OCI-LY3 (cell line): ENCODE results near the gene FAM241B.

Experiments used
- H2AFZ ChIP-seq: fragments of 200-600, 300-600 bp; shearing (Covaris generic); 2 replicates; pipeline ENCODE4 v1.6.0; 2014; ENCODE audit warnings: antibody characterized with exemption, low read depth, low read length
- H3K27ac ChIP-seq: fragments of 200-600, 300-600 bp; sonication (generic); 2 replicates; pipeline ENCODE4 v1.5.1; 2014; ENCODE audit warnings: mild to moderate bottlenecking, low read length, moderate library complexity, mixed read lengths
- H3K27me3 ChIP-seq: fragments of 200-600, 300-600 bp; sonication (generic); 2 replicates; pipeline ENCODE4 v1.6.1; 2014; ENCODE audit warnings: low read depth, low read length, mixed read lengths
- H3K36me3 ChIP-seq: fragments of 200-600, 300-600 bp; sonication (generic); replicated peaks from 2 replicates; pipeline ENCODE3; 2014; ENCODE audit warnings: low read depth, low read length, mixed read lengths
- H3K4me1 ChIP-seq: fragments of 300-600, 200-600 bp; sonication (generic); 2 replicates; pipeline ENCODE4 v1.6.1; 2014; ENCODE audit warnings: low read length, mixed read lengths
- H3K4me2 ChIP-seq: fragments of 200-600, 300-600 bp; sonication (generic); 2 replicates; pipeline ENCODE4 v1.6.1; 2014; ENCODE audit warnings: low read length, mixed read lengths
- H3K4me3 ChIP-seq: fragments of 300-600, 200-600 bp; sonication (generic); 2 replicates; pipeline ENCODE4 v1.5.1; 2014; ENCODE audit warnings: antibody characterized with exemption, mild to moderate bottlenecking, low read length, moderate library complexity
- H3K79me2 ChIP-seq: fragments of 300-600, 200-600 bp; shearing (Covaris generic); 2 replicates; pipeline ENCODE4 v1.6.1; 2014; ENCODE audit warnings: mild to moderate bottlenecking, low read length, mixed read lengths
- H3K9ac ChIP-seq: fragments of 300-600, 200-600 bp; shearing (Covaris generic); 2 replicates; pipeline ENCODE4 v1.6.0; 2014; ENCODE audit warnings: mild to moderate bottlenecking, low read length, moderate library complexity
- H3K9me3 ChIP-seq: fragments of 200-600, 300-600 bp; shearing (Covaris generic); 2 replicates; pipeline ENCODE4 v1.6.1; 2014; ENCODE audit warnings: low read length, mixed read lengths; ENCODE audit not compliant: insufficient read depth
- H4K20me1 ChIP-seq: fragments of 200-600, 300-600 bp; sonication (generic); 2 replicates; pipeline ENCODE4 v1.6.1; 2016; ENCODE audit warnings: low read length, mixed read lengths; ENCODE audit not compliant: insufficient read depth
- EZH2phosphoT487 ChIP-seq: fragments of 200-600 bp; shearing (Covaris generic); IDR thresholded peaks from 2 replicates; pipeline ENCODE4 v1.6.1; 2018; ENCODE audit warnings: antibody characterized with exemption, mixed run types, low read depth
- TF ChIP-seq, protein P1 (sequence below): fragments of 200-600, 300-600 bp; sonication (generic); IDR thresholded peaks from 2 replicates; pipeline ENCODE4 v1.5.1; 2014; ENCODE audit warnings: antibody characterized with exemption, low read length, low read depth

Gene FAM241B

DNA sequence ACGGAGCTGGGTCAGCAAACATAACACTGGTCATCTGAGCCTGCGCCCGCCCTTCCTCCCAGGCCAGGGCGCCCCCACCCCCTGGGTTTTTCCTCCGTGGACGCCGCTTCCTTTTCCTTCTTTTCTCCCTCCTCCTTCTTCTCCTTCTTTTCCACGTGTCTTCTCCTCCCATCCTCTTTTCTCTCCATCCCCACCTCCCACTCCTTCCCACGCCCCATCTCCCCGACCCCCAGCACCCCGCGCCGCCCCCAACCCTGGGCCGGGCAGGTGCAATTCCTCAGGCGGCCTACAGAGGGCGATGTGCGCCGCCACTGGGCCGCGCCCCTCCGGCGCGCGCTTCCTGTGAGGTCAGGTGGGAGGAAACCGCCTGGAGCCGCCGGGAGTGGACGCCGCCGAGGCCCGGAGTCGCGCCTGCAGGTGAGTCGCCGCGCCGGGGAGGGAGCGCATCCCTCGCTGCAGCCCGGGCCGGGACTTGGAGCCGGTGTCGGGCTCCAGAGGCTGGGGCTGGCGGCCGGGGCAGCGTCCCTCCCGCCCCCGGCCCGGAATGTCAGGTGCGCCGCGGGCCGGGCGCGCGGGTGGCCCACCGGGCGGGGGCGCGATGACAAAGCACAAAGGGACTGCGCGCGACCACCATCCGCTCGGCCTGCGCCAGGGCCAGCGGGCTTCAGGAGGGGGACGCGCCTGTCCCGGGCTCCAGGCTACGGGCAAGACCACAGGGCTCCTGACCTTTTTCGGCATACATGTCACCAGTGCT is at the start of gene FAM241B:
TSS of gene FAM241B (plus strand) at position 351 of the 754 bp plus-strand sequence. CDS start 1,497 bp downstream, outside the sequence.
- Histone ChIP-seq H2AFZ (no peak within 1 kb of the TSS), H3K79me2 (no peaks in the 10 kb centered on the region)

DNA sequence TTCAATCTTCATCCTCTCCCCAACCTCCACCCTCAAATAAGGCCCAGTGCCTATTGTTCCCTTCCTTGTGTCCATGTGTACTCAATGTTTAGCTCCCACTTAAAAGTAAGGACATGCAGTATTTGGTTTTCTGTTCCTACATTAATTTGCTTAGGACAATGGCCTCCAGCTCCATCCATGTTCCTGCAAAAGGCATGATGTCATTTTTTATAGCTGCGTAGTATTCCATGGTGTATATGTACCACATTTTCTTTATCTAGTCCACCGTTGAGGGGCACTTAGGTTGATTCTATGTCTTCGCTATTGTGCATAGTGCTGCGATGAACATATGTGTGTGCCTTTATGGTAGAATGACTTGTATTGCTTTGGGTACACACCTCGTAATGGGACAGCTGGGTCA is 49.6 kb upstream of the FAM241B start:
- Histone ChIP-seq H3K4me3 (no peak overlapping the region), H2AFZ (no peak overlapping the region), H3K79me2 (no peaks in the 10 kb centered on the region), H3K4me1 (peaks cover 9% of the 10 kb centered on the region), H3K4me2 (no peak overlapping the region), H3K9me3 (no peaks in the 10 kb centered on the region), H3K9ac (no peak overlapping the region), H3K36me3 (no peaks in the 10 kb centered on the region), H3K27me3 (no peaks in the 10 kb centered on the region), H4K20me1 (no peaks in the 10 kb centered on the region), H3K27ac (no peak overlapping the region)
- TF ChIP-seq EZH2phosphoT487, result no peak
- TF ChIP-seq, protein P1, sequence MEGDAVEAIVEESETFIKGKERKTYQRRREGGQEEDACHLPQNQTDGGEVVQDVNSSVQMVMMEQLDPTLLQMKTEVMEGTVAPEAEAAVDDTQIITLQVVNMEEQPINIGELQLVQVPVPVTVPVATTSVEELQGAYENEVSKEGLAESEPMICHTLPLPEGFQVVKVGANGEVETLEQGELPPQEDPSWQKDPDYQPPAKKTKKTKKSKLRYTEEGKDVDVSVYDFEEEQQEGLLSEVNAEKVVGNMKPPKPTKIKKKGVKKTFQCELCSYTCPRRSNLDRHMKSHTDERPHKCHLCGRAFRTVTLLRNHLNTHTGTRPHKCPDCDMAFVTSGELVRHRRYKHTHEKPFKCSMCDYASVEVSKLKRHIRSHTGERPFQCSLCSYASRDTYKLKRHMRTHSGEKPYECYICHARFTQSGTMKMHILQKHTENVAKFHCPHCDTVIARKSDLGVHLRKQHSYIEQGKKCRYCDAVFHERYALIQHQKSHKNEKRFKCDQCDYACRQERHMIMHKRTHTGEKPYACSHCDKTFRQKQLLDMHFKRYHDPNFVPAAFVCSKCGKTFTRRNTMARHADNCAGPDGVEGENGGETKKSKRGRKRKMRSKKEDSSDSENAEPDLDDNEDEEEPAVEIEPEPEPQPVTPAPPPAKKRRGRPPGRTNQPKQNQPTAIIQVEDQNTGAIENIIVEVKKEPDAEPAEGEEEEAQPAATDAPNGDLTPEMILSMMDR, result no peak

More for the DNA sequence above, at the start of gene FAM241B:
- no peak within 1 kb of the TSS for H3K4me2 ChIP-seq
- H3K9me3 ChIP-seq, result no peaks in the 10 kb centered on the region
- no peak within 1 kb of the TSS for H3K4me3 ChIP-seq
- no peaks in the 10 kb centered on the region for H3K4me1 ChIP-seq
- TF ChIP-seq, protein P1, result peak; percentile 38
- no peak for TF ChIP-seq EZH2phosphoT487
- H4K20me1 ChIP-seq, result no peaks in the 10 kb centered on the region
- H3K27me3 ChIP-seq, result no peaks in the 10 kb centered on the region
- no peak within 1 kb of the TSS for H3K27ac ChIP-seq
- H3K36me3 ChIP-seq, result no peaks in the 10 kb centered on the region
- H3K9ac ChIP-seq, result no peak within 1 kb of the TSS

DNA sequence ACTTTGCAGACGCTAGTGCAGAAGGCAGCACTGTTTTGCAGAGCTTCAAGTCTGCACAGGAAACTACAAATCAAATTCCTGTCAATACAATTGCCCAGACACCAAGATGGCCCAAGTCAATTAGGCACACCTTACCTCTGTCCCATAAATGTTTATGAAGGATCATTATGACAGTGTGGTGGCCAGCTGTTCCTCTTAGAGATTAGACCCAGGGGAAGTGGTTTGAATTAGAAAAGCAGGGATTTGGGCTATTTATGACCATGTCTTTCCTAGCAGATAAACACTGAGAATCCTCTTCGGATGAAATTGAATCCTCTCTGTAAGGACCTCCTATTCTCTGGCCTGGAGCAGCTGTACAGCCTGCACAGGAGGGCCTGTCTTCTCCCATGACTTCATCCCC is 46.9 kb upstream of the FAM241B start:
- H3K4me1 ChIP-seq, result peaks cover 9% of the 10 kb centered on the region
- TF ChIP-seq EZH2phosphoT487, result no peak
- TF ChIP-seq, protein P1, result no peak
- H3K36me3 ChIP-seq, result no peaks in the 10 kb centered on the region
- H3K4me3 ChIP-seq, result no peak overlapping the region
- H3K27me3 ChIP-seq, result no peaks in the 10 kb centered on the region
- H2AFZ ChIP-seq, result no peak overlapping the region
- no peaks in the 10 kb centered on the region for H4K20me1 ChIP-seq
- H3K9ac ChIP-seq, result no peak overlapping the region
- H3K27ac ChIP-seq, result no peak overlapping the region
- H3K4me2 ChIP-seq, result no peak overlapping the region
- no peaks in the 10 kb centered on the region for H3K79me2 ChIP-seq
- H3K9me3 ChIP-seq, result no peaks in the 10 kb centered on the region

- Histone ChIP-seq H4K20me1 (no peaks in the 10 kb centered on the region), H3K9me3 (no peaks in the 10 kb centered on the region), H3K4me3 (no peak overlapping the region), H3K27me3 (no peaks in the 10 kb centered on the region), H3K4me1 (peaks cover 9% of the 10 kb centered on the region), H2AFZ (no peak overlapping the region), H3K36me3 (no peaks in the 10 kb centered on the region), H3K9ac (no peak overlapping the region), H3K4me2 (no peak overlapping the region), H3K79me2 (no peaks in the 10 kb centered on the region), H3K27ac (no peak overlapping the region)
- TF ChIP-seq, protein P1, result no peak
- no peak for TF ChIP-seq EZH2phosphoT487
Observed at GRCh38 chr10:69584624-69585023, 45.4 kb upstream of the FAM241B start.
